A549 (cell line): ENCODE results near the gene DNAJC8.

ENCODE experiments used
- CHD4 ChIP-seq: fragments of 200-600 bp; sonication (generic); IDR thresholded peaks from 2 replicates; pipeline ENCODE4 v1.6.1; 2016; ENCODE audit warnings: antibody characterized with exemption, mild to moderate bottlenecking, borderline replicate concordance
- CTCF ChIP-seq: fragments of >200 bp; sonication (Bioruptor Twin); formaldehyde crosslinking; IDR thresholded peaks from 3 replicates; pipeline ENCODE4 v1.5.1; 2016
- E2F6 ChIP-seq: IDR thresholded peaks from 2 replicates; pipeline ENCODE4 v1.6.1; 2012; ENCODE audit warnings: low read depth, borderline replicate concordance
- EP300 ChIP-seq, 2 experiments: fragments of >200 bp; sonication (Bioruptor Twin); formaldehyde crosslinking; IDR thresholded peaks; 2 replicates in 1 of 2; 3 replicates in 1 of 2; pipeline ENCODE4 v1.6.1; 2016 to 2017
- POLR2A ChIP-seq: IDR thresholded peaks from 2 replicates; pipeline ENCODE4 v1.6.1; 2012; ENCODE audit warnings: mild to moderate bottlenecking, low read length
- REST ChIP-seq: fragments of 200-600 bp; sonication (generic); IDR thresholded peaks from 2 replicates; pipeline ENCODE4 v1.6.1; 2016; ENCODE audit warnings: antibody characterized with exemption, mild to moderate bottlenecking, moderate library complexity
- SREBF2 ChIP-seq: fragments of 450-650 bp; IDR thresholded peaks from 2 replicates; pipeline ENCODE4 v1.6.1; 2014; ENCODE audit warnings: mild to moderate bottlenecking, moderate library complexity
- TF ChIP-seq, protein P1 (sequence below): IDR thresholded peaks from 2 replicates; pipeline ENCODE4 v1.6.1; 2012
- TF ChIP-seq, protein P2 (sequence below): fragments of 150-350 bp; IDR thresholded peaks from 2 replicates; pipeline ENCODE4 v1.6.1; 2014; ENCODE audit warnings: low read depth, mild to moderate bottlenecking, low read length

DNA sequence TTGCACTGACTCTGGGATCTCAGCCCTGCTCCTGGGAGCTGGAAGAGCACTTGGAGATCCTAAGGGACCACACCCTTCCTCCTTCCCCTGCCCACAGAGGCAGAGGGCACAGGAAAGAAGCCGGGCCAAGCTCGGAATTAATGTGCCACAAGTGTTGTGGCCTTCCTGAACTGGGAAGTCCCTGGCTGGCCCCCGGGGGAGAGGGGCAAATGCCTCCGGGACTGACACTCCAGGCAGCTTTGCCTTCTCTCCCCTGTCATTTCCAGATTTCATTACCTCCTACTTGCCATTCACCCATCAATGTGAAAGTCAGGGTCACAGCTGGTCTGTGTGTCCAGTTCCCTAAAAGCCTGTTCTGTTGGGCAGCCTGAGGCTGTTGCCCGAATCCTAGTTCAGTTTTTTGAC, 48.1 kb upstream of the DNAJC8 start:
- TF ChIP-seq, protein P1, sequence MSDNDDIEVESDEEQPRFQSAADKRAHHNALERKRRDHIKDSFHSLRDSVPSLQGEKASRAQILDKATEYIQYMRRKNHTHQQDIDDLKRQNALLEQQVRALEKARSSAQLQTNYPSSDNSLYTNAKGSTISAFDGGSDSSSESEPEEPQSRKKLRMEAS: no peak
- TF ChIP-seq SREBF2: no peak
- no peak for TF ChIP-seq CTCF
- TF ChIP-seq POLR2A: no peak
- no peak for TF ChIP-seq E2F6
- no peak for TF ChIP-seq EP300 (IDR thresholded peaks at IDR 0.05)
- no peak for TF ChIP-seq REST
- no peak for TF ChIP-seq CHD4
- TF ChIP-seq, protein P2, sequence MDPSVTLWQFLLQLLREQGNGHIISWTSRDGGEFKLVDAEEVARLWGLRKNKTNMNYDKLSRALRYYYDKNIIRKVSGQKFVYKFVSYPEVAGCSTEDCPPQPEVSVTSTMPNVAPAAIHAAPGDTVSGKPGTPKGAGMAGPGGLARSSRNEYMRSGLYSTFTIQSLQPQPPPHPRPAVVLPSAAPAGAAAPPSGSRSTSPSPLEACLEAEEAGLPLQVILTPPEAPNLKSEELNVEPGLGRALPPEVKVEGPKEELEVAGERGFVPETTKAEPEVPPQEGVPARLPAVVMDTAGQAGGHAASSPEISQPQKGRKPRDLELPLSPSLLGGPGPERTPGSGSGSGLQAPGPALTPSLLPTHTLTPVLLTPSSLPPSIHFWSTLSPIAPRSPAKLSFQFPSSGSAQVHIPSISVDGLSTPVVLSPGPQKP: no peak
